IMR-90 (cell line): ENCODE results near the gene TRMO.

Experiments
- FOS ChIP-seq: fragments of 150-350 bp; IDR thresholded peaks from 2 replicates; pipeline ENCODE4 v1.6.1; 2016; ENCODE audit warnings: low read depth, low read length
- MAFK ChIP-seq: IDR thresholded peaks from 2 replicates; pipeline ENCODE4 v1.6.1; 2012; ENCODE audit warnings: low read depth, low read length, improper control_type of control experiment
- MXI1 ChIP-seq: IDR thresholded peaks from 2 replicates; pipeline ENCODE4 v1.6.1; 2012; ENCODE audit warnings: low read depth, mild to moderate bottlenecking, low read length, moderate library complexity, borderline replicate concordance
- NFE2L2 ChIP-seq: fragments of 150-350 bp; IDR thresholded peaks from 2 replicates; pipeline ENCODE4 v1.6.1; 2016; ENCODE audit warnings: low read depth, mild to moderate bottlenecking, low read length
- POLR2A ChIP-seq: IDR thresholded peaks from 2 replicates; pipeline ENCODE4 v1.6.1; 2012; ENCODE audit warnings: mild to moderate bottlenecking, low read depth, low read length
- RAD21 ChIP-seq: IDR thresholded peaks from 2 replicates; pipeline ENCODE4 v1.6.1; 2012; ENCODE audit warnings: low read length, improper control_type of control experiment
- RFX5 ChIP-seq: IDR thresholded peaks from 2 replicates; pipeline ENCODE4 v1.8.0; 2012; ENCODE audit warnings: low read depth, mild to moderate bottlenecking, low read length, moderate library complexity
- TF ChIP-seq, protein P1 (sequence below): conservative IDR thresholded peaks from 2 replicates; pipeline ENCODE4 v1.5.1; 2012; ENCODE audit warnings: mild to moderate bottlenecking, low read depth, low read length, improper control_type of control experiment
- TF ChIP-seq, protein P2 (sequence below): fragments of 150-350 bp; IDR thresholded peaks from 2 replicates; pipeline ENCODE4 v1.6.1; 2016; ENCODE audit warnings: low read depth, mild to moderate bottlenecking, low read length, moderate library complexity, borderline replicate concordance
- TF ChIP-seq, protein P3 (sequence below): fragments of 150-350 bp; IDR thresholded peaks from 2 replicates; pipeline ENCODE4 v1.6.1; 2017; ENCODE audit warnings: mild to moderate bottlenecking, antibody characterized with exemption, low read length, low read depth

DNA sequence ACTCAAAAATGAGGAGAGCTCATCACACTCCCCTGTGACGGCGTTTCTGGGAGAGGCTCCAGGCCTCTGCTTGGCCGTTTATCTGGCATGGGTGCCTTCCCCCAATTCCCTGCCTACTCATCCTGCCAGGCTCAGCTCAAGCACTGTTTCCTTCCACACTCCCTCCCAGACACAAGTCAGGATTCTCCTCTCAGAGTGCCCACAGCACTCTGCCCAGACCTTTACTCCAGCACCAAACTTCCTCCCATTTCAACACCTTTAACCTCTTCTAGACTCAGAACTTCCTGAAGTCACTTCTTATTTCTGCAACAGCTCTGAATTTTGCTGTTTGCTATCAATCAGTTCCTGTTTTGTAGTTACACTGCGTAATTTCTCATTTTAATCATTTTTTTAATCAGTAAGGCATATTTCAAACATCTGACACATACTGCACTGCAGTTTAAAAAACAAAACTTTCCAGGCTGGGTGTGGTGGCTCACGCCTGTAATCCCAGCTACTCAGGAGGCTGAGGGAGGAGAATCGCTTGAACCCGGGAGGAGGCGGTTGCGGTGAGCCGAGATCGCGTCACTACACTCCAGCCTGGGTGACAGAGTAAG, 16.0 kb downstream of the TRMO start:
- TF ChIP-seq, protein P1, sequence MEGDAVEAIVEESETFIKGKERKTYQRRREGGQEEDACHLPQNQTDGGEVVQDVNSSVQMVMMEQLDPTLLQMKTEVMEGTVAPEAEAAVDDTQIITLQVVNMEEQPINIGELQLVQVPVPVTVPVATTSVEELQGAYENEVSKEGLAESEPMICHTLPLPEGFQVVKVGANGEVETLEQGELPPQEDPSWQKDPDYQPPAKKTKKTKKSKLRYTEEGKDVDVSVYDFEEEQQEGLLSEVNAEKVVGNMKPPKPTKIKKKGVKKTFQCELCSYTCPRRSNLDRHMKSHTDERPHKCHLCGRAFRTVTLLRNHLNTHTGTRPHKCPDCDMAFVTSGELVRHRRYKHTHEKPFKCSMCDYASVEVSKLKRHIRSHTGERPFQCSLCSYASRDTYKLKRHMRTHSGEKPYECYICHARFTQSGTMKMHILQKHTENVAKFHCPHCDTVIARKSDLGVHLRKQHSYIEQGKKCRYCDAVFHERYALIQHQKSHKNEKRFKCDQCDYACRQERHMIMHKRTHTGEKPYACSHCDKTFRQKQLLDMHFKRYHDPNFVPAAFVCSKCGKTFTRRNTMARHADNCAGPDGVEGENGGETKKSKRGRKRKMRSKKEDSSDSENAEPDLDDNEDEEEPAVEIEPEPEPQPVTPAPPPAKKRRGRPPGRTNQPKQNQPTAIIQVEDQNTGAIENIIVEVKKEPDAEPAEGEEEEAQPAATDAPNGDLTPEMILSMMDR: no peak
- TF ChIP-seq, protein P2, sequence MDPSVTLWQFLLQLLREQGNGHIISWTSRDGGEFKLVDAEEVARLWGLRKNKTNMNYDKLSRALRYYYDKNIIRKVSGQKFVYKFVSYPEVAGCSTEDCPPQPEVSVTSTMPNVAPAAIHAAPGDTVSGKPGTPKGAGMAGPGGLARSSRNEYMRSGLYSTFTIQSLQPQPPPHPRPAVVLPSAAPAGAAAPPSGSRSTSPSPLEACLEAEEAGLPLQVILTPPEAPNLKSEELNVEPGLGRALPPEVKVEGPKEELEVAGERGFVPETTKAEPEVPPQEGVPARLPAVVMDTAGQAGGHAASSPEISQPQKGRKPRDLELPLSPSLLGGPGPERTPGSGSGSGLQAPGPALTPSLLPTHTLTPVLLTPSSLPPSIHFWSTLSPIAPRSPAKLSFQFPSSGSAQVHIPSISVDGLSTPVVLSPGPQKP: no peak
- TF ChIP-seq POLR2A (no peak), NFE2L2 (no peak), RFX5 (no peak), MAFK (no peak), RAD21 (no peak), FOS (no peak), MXI1 (no peak)
- TF ChIP-seq, protein P3, sequence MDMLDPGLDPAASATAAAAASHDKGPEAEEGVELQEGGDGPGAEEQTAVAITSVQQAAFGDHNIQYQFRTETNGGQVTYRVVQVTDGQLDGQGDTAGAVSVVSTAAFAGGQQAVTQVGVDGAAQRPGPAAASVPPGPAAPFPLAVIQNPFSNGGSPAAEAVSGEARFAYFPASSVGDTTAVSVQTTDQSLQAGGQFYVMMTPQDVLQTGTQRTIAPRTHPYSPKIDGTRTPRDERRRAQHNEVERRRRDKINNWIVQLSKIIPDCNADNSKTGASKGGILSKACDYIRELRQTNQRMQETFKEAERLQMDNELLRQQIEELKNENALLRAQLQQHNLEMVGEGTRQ: no peak
